Spleen (tissue), 7 donors: ENCODE measurements around the gene PNPLA1.

Experiments
- POLR2AphosphoS5 ChIP-seq, 3 donors: sonication (generic); formaldehyde crosslinking; IDR thresholded peaks; one replicate each; pipeline ENCODE4 v1.5.1; 2017; ENCODE audit warnings: antibody characterized with exemption in 3 of 3
- TF ChIP-seq, protein P1 (sequence below), 11 experiments: fragments of 200-600 bp in 7 of 11; fragments of 450-650 bp in 4 of 11; sonication (generic) in 4 of 11; IDR thresholded peaks in 8 of 11; conservative IDR thresholded peaks in 3 of 11; 1 replicate in 7 of 11; 2 replicates in 4 of 11; pipeline versions ENCODE4 v1.4.0 to v1.8.0; 2016 to 2021; ENCODE audit warnings: antibody characterized with exemption in 11 of 11, inconsistent platforms in 4 of 11, mild to moderate bottlenecking in 1 of 11
- donor health status: DM: no; HTN: no; CAD: no; lungs with moderate emphysema.
- donor health status: DM: no; HTN: no; CAD: no.
- donor health status: DM: no; HTN: no; CAD: no.

- TF ChIP-seq, protein P1, sequence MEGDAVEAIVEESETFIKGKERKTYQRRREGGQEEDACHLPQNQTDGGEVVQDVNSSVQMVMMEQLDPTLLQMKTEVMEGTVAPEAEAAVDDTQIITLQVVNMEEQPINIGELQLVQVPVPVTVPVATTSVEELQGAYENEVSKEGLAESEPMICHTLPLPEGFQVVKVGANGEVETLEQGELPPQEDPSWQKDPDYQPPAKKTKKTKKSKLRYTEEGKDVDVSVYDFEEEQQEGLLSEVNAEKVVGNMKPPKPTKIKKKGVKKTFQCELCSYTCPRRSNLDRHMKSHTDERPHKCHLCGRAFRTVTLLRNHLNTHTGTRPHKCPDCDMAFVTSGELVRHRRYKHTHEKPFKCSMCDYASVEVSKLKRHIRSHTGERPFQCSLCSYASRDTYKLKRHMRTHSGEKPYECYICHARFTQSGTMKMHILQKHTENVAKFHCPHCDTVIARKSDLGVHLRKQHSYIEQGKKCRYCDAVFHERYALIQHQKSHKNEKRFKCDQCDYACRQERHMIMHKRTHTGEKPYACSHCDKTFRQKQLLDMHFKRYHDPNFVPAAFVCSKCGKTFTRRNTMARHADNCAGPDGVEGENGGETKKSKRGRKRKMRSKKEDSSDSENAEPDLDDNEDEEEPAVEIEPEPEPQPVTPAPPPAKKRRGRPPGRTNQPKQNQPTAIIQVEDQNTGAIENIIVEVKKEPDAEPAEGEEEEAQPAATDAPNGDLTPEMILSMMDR (IDR thresholded peaks at IDR 0.05 in 8 of 11, conservative IDR thresholded peaks at IDR 0.05 in 3 of 11): no peak
- TF ChIP-seq POLR2AphosphoS5 (IDR thresholded peaks at IDR 0.05): no peak
These were observed 40.0 kb downstream of the PNPLA1 start for GRCh38 chr6:36309900-36310299.
